WI38 (cell line): Measurements from ENCODE around the gene VCAN.
A peak's percentile ranks its signal among the peaks of the same experiment; 100 is the strongest.

Source experiments
- H3K4me3 ChIP-seq: 2 replicates; pipeline ENCODE4 v1.5.1; 2011; ENCODE audit warnings: low read depth, mild to moderate bottlenecking, control low read depth, low read length
- TF ChIP-seq, protein P1 (sequence below): IDR thresholded peaks from 2 replicates; pipeline ENCODE4 v1.5.1; 2012; ENCODE audit warnings: low read depth, mild to moderate bottlenecking, control low read depth, low read length

The VCAN gene

DNA sequence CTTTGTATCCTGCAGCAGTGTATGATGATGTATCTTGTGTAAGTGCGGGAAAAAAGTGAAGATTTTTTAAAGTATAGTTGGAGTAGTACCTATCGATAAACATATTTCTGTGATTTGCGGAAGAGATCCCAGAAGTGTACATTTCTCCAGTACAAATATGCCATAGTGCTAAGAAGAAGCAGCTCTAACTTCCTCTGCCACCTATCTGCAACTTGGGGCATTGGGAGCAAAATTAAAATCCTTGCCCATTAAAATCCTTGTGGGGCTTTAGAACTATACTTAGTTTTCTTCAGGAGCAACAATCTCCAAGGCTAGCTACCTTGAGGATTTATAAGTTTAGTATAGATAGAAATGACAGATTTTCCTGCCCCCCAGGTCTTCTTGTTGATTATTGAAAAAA lies 123.7 kb downstream of the VCAN start:
- TF ChIP-seq, protein P1, sequence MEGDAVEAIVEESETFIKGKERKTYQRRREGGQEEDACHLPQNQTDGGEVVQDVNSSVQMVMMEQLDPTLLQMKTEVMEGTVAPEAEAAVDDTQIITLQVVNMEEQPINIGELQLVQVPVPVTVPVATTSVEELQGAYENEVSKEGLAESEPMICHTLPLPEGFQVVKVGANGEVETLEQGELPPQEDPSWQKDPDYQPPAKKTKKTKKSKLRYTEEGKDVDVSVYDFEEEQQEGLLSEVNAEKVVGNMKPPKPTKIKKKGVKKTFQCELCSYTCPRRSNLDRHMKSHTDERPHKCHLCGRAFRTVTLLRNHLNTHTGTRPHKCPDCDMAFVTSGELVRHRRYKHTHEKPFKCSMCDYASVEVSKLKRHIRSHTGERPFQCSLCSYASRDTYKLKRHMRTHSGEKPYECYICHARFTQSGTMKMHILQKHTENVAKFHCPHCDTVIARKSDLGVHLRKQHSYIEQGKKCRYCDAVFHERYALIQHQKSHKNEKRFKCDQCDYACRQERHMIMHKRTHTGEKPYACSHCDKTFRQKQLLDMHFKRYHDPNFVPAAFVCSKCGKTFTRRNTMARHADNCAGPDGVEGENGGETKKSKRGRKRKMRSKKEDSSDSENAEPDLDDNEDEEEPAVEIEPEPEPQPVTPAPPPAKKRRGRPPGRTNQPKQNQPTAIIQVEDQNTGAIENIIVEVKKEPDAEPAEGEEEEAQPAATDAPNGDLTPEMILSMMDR = no peak
- no peak overlapping the region for H3K4me3 ChIP-seq

DNA sequence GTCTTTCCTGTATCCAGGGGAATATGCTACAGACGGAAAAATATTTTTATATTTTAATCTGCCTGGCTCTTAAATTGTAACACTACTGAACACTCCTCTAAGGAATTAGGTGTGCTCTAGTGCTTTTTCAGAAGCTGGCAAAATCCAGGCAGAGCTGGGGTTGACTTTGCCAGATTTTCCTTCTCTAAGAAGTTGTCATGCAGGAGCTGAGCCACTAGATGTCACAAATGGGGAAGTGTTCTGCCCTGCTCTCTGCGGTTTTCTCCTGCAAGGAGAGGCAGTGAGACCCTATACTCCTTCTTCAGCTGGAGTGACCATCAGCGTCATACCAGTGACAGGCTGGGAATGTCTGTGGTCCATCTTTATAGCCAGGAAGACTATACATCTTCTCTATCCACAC lies 136.6 kb downstream of the VCAN start:
- TF ChIP-seq, protein P1 = peak; percentile 58
- H3K4me3 ChIP-seq = no peak overlapping the region

DNA sequence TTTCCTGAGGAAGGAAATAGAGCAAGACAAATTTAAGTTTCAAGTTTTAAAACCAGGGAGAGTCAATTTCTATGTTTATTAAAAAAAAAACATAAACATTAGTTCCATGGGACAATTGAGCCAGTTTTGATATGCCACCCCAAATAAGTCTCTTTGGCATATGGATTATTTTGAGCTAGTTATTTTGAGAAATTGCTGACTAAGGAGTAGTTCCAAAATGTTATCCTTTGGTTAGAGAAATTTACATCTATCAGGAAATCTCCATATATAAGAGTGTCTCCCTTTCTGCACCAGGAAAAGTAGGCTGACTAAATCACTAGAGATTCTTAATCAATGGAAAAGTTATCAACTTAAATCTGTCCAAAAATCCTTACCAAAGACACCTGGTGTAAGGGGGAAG lies 143.3 kb downstream of the VCAN start:
- no peak overlapping the region for H3K4me3 ChIP-seq
- TF ChIP-seq, protein P1 = no peak

DNA sequence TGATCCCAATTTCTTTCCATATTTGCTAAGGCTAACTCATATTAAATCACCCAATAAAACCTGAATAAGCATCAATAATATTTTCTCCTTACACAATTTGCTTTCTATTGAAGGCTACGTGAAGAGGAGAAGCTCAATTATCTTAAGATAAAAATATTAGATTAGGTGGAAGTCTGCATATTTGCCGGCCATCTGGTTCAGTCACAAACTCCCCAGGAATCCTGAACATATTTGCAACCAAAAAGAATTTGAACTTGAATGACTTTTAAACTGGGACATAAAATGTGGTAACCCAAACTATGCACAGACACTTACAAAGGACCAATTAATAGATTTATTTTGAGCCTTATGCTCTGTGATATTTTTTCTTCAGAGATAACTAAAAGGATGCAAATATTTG lies 156.8 kb downstream of the VCAN start:
- TF ChIP-seq, protein P1 = no peak
- H3K4me3 ChIP-seq = no peak overlapping the region
